HK-2 (cell line): ENCODE data around the gene LRRC8D.
"Not testable (repeated sequence)": the region's sequence is repeated elsewhere in the genome, so short reads cannot be mapped to it uniquely, and the experiment has no call there.

Experiments used
- DNase-seq: peaks from one replicate; pipeline ENCODE4 v3.0.0-alpha.2; 2018; ENCODE audit not compliant: unreplicated experiment

LRRC8D gene

GRCh38 chr1:89820422-89821321, at the start of gene LRRC8D:
Gene LRRC8D, plus strand, starts transcription at chr1:89821032. Its CDS starts 112,037 bp downstream, at chr1:89933069.
- peak; percentile 82 for DNase-seq

GRCh38 chr1:89771991-89772560, 48.8 kb upstream of the LRRC8D start:
- no peak for DNase-seq

- not testable (repeated sequence) for DNase-seq
Observed at GRCh38 chr1:89776104-89776503, 44.7 kb upstream of the LRRC8D start.

- DNase-seq = not testable (repeated sequence)
Observed at GRCh38 chr1:89777271-89777670, 43.6 kb upstream of the LRRC8D start.

- DNase-seq = no peak
Observed at GRCh38 chr1:89779151-89779940, 41.5 kb upstream of the LRRC8D start.

GRCh38 chr1:89780721-89781120, 40.1 kb upstream of the LRRC8D start:
- DNase-seq = no peak

GRCh38 chr1:89781494-89782126, 39.2 kb upstream of the LRRC8D start:
- peak; percentile 61 for DNase-seq

GRCh38 chr1:89786628-89787214, 34.1 kb upstream of the LRRC8D start:
- DNase-seq = no peak

GRCh38 chr1:89790592-89790991, 30.2 kb upstream of the LRRC8D start:
- no peak for DNase-seq

GRCh38 chr1:89791064-89791726, 29.6 kb upstream of the LRRC8D start:
- DNase-seq = no peak

- no peak for DNase-seq
Observed at GRCh38 chr1:89794406-89794805, 26.4 kb upstream of the LRRC8D start.

- DNase-seq = not testable (repeated sequence)
Observed at GRCh38 chr1:89795571-89795970, 25.3 kb upstream of the LRRC8D start.

GRCh38 chr1:89797876-89798275, 23.0 kb upstream of the LRRC8D start:
- DNase-seq = not testable (repeated sequence)

- no peak for DNase-seq
Observed at GRCh38 chr1:89799495-89799894, 21.3 kb upstream of the LRRC8D start.

GRCh38 chr1:89800022-89800655, 20.7 kb upstream of the LRRC8D start:
- DNase-seq = no peak

GRCh38 chr1:89800718-89801117, 20.1 kb upstream of the LRRC8D start:
- no peak for DNase-seq

- no peak for DNase-seq
Observed at GRCh38 chr1:89802051-89802450, 18.8 kb upstream of the LRRC8D start.

- DNase-seq = no peak
Observed at GRCh38 chr1:89802841-89803240, 18.0 kb upstream of the LRRC8D start.

GRCh38 chr1:89804642-89805237, 16.1 kb upstream of the LRRC8D start:
- DNase-seq = peak; percentile 83

- DNase-seq = no peak
Observed at GRCh38 chr1:89806616-89807015, 14.2 kb upstream of the LRRC8D start.
